Natural killer cell (primary cell): ENCODE data around the gene TRAPPC2L. TPM values are rescaled to one million over a fixed set of nuclear protein-coding genes. Genes with fewer than 3 reads are reported as not detected.

Experiments
- ATAC-seq, 3 donors: fragments of 150-1000 bp in 2 of 3; fragments of 200-7000 bp in 1 of 3; cut with Tn5 transposase; 1 replicate in 1 of 3; 2 replicates in 2 of 3; pipeline ENCODE4 v1.10.0; 2021; ENCODE audit warnings: mild to moderate bottlenecking in 2 of 3, moderate library complexity in 2 of 3
- DNase-seq, 2 donors: peaks; one replicate each; pipeline versions ENCODE4 v3.0.0 to v3.0.0-alpha.2; 2013 to 2021; ENCODE audit warnings: mixed read lengths in 1 of 2
- H3K27ac ChIP-seq: one replicate; pipeline ENCODE4 v1.5.1; 2013; ENCODE audit warnings: mild to moderate bottlenecking, low read length
- H3K27me3 ChIP-seq: one replicate; pipeline ENCODE4 v1.6.1; 2013; ENCODE audit warnings: low read length; ENCODE audit not compliant: control insufficient read depth, insufficient read depth
- H3K36me3 ChIP-seq: one replicate; pipeline ENCODE4 v1.6.1; 2013; ENCODE audit warnings: low read length; ENCODE audit not compliant: control insufficient read depth, insufficient read depth
- H3K4me1 ChIP-seq: one replicate; pipeline ENCODE4 v1.6.1; 2013; ENCODE audit warnings: low read length; ENCODE audit not compliant: control insufficient read depth, insufficient read depth
- H3K4me3 ChIP-seq: one replicate; pipeline ENCODE4 v1.5.1; 2013; ENCODE audit warnings: low read length
- H3K9me3 ChIP-seq: one replicate; pipeline ENCODE4 v1.6.1; 2013; ENCODE audit warnings: low read length; ENCODE audit not compliant: control insufficient read depth, insufficient read depth
- H3K27ac Mint-ChIP-seq, 2 donors: one replicate each; pipeline ENCODE4 v1.8.0; 2022; ENCODE audit warnings: mild to moderate bottlenecking in 2 of 2, mixed read lengths in 2 of 2, moderate library complexity in 1 of 2
- H3K27me3 Mint-ChIP-seq, 2 donors: one replicate each; pipeline ENCODE4 v1.8.0; 2022; ENCODE audit warnings: low read depth in 2 of 2, mixed read lengths in 2 of 2
- H3K36me3 Mint-ChIP-seq: one replicate; pipeline ENCODE4 v1.8.0; 2022; ENCODE audit warnings: mixed read lengths
- H3K4me1 Mint-ChIP-seq, 2 donors: one replicate each; pipeline ENCODE4 v1.8.0; 2022; ENCODE audit warnings: mixed read lengths in 2 of 2
- H3K4me3 Mint-ChIP-seq: one replicate; pipeline ENCODE4 v1.8.0; 2022; ENCODE audit warnings: mild to moderate bottlenecking, moderate library complexity, mixed read lengths
- H3K9me3 Mint-ChIP-seq, 2 donors: one replicate each; pipeline ENCODE4 v1.8.0; 2022; ENCODE audit warnings: mixed read lengths in 2 of 2
- CTCF ChIP-seq: fragments of 200-600 bp; IDR thresholded peaks from one replicate; pipeline ENCODE4 v1.8.0; 2022; ENCODE audit warnings: antibody characterized with exemption
- WGBS: methylation state at CpG from one replicate; pipeline ENCODE4 v1.1.7; 2013; ENCODE audit warnings: missing lambda C conversion rate; ENCODE audit not compliant: insufficient coverage; 5-methylcytosine and 5-hydroxymethylcytosine counted together
- intact Hi-C: fragments of 100-400 bp; cut with micrococcal nuclease; formaldehyde crosslinking; loops from one replicate; pipeline ENCODE4 v1.14.2; 2022
- total RNA-seq, 4 donors: library from RNA; stranded (reverse); fragments of 120-200 nt in 1 of 4; gene quantifications; one replicate each; pipeline versions ENCODE4 v1.2.3 to v1.2.4, GENCODE V29; 2013 to 2022

The TRAPPC2L gene
- total RNA-seq, 3 donors from 2014 or later (not counting 1 experiment from before 2014, with no cell fraction given), result 31.9 to 39.0 (median 36.2) TPM

- no peaks in the 10 kb centered on the region for H3K4me1 ChIP-seq
- H3K27ac ChIP-seq, result no peak overlapping the region
- Mint-ChIP-seq H3K9me3 (no peaks in the 10 kb centered on the region), H3K27ac (no peak overlapping the region), H3K36me3 (no peaks in the 10 kb centered on the region), H3K4me1 (no peaks in the 10 kb centered on the region), H3K27me3 (no peaks in the 10 kb centered on the region), H3K4me3 (no peak overlapping the region)
- no peak for TF ChIP-seq CTCF
- H3K27me3 ChIP-seq, result no peaks in the 10 kb centered on the region
- intact Hi-C loops, result no loop called here
- ATAC-seq, result no peak
- 95% methylated on average over 9 of the region's 9 CpGs for WGBS
- no peak for DNase-seq
- H3K4me3 ChIP-seq, result no peak overlapping the region
- no peaks in the 10 kb centered on the region for H3K9me3 ChIP-seq
- peaks cover 8% of the 10 kb centered on the region for H3K36me3 ChIP-seq
These were observed 10.8 kb upstream of the TRAPPC2L start for GRCh38 chr16:88846088-88846487.

- no peak for TF ChIP-seq CTCF
- no peak overlapping the region for H3K27ac ChIP-seq
- H3K9me3 Mint-ChIP-seq, result no peaks in the 10 kb centered on the region
- intact Hi-C loops, result no loop called here
- peaks cover 11% of the 10 kb centered on the region for H3K36me3 ChIP-seq
- ATAC-seq (no peak), DNase-seq (no peak)
- H3K4me1 ChIP-seq, result no peaks in the 10 kb centered on the region
- WGBS, result 96% methylated on average over 18 of the region's 18 CpGs
- H3K4me3 ChIP-seq, result no peak overlapping the region
- no peak overlapping the region for H3K27ac Mint-ChIP-seq
- no peaks in the 10 kb centered on the region for H3K36me3 Mint-ChIP-seq
- H3K4me1 Mint-ChIP-seq, result peaks cover 7 to 8% of the 10 kb centered on the region in 2 donors
- no peaks in the 10 kb centered on the region for H3K27me3 Mint-ChIP-seq
- no peaks in the 10 kb centered on the region for H3K27me3 ChIP-seq
- no peak overlapping the region for H3K4me3 Mint-ChIP-seq
- H3K9me3 ChIP-seq, result no peaks in the 10 kb centered on the region
These were observed 9.3 kb upstream of the TRAPPC2L start for GRCh38 chr16:88847654-88848053.

- intact Hi-C loops, result no loop called here
- ATAC-seq (no peak), DNase-seq (no peak)
- Histone ChIP-seq H3K9me3 (no peaks in the 10 kb centered on the region), H3K4me3 (no peak overlapping the region), H3K36me3 (peaks cover 11% of the 10 kb centered on the region), H3K4me1 (peaks cover 4% of the 10 kb centered on the region), H3K27ac (no peak overlapping the region), H3K27me3 (no peaks in the 10 kb centered on the region)
- Mint-ChIP-seq H3K27me3 (no peaks in the 10 kb centered on the region), H3K27ac (no peak overlapping the region), H3K36me3 (no peaks in the 10 kb centered on the region), H3K9me3 (no peaks in the 10 kb centered on the region), H3K4me3 (no peak overlapping the region), H3K4me1 (peaks cover 7 to 9% of the 10 kb centered on the region in 2 donors)
- 93% methylated on average over 21 of the region's 21 CpGs for WGBS
- TF ChIP-seq CTCF, result no peak
These were observed 8.4 kb upstream of the TRAPPC2L start for GRCh38 chr16:88848557-88848956.

GRCh38 chr16:88850531-88851199, 6.3 kb upstream of the TRAPPC2L start:
- Histone ChIP-seq H3K9me3 (no peaks in the 10 kb centered on the region), H3K4me3 (no peak overlapping the region), H3K27me3 (no peaks in the 10 kb centered on the region), H3K27ac (no peak overlapping the region), H3K36me3 (peaks cover 11% of the 10 kb centered on the region), H3K4me1 (peaks cover 25% of the 10 kb centered on the region)
- Mint-ChIP-seq H3K27me3 (no peaks in the 10 kb centered on the region), H3K4me1 (peaks cover 14 to 21% of the 10 kb centered on the region in 2 donors), H3K4me3 (no peak overlapping the region), H3K9me3 (no peaks in the 10 kb centered on the region), H3K27ac (no peak overlapping the region), H3K36me3 (no peaks in the 10 kb centered on the region)
- no peak for DNase-seq
- WGBS, result 95% methylated on average over 33 of the region's 33 CpGs
- intact Hi-C loops, result no loop called here
- no peak for ATAC-seq
- TF ChIP-seq CTCF, result no peak
